Effector CD8-positive, alpha-beta T cell (primary cell): ENCODE data around the gene NOL4L.

ENCODE experiments used
- DNase-seq: peaks from one replicate; lab custom pipeline; 2025; lab: John Stamatoyannopoulos, UW

NOL4L gene

GRCh38 chr20:32456869-32457478 is 128.2 kb downstream of the NOL4L start:
- no peak for DNase-seq

GRCh38 chr20:32455901-32456701 is 129.0 kb downstream of the NOL4L start:
- DNase-seq = no peak

GRCh38 chr20:32455171-32455900 is 129.8 kb downstream of the NOL4L start:
- DNase-seq = no peak

GRCh38 chr20:32454164-32455145 is 130.7 kb downstream of the NOL4L start:
- DNase-seq = no peak

- DNase-seq = no peak
These were observed 131.5 kb downstream of the NOL4L start for GRCh38 chr20:32453467-32454163.

GRCh38 chr20:32452776-32453466 is 132.2 kb downstream of the NOL4L start:
- DNase-seq = no peak

- DNase-seq = no peak
These were observed 133.3 kb downstream of the NOL4L start for GRCh38 chr20:32451682-32452461.

GRCh38 chr20:32451340-32451681 is 133.8 kb downstream of the NOL4L start:
- no peak for DNase-seq

GRCh38 chr20:32450484-32451061 is 134.6 kb downstream of the NOL4L start:
- DNase-seq = no peak

- DNase-seq = no peak
These were observed 135.2 kb downstream of the NOL4L start for GRCh38 chr20:32449890-32450401.

GRCh38 chr20:32449057-32449889 is 135.9 kb downstream of the NOL4L start:
- DNase-seq = no peak

GRCh38 chr20:32448306-32449056 is 136.7 kb downstream of the NOL4L start:
- no peak for DNase-seq

GRCh38 chr20:32447136-32448027 is 137.8 kb downstream of the NOL4L start:
- DNase-seq = no peak

- DNase-seq = no peak
These were observed 138.6 kb downstream of the NOL4L start for GRCh38 chr20:32446301-32447100.

- no peak for DNase-seq
These were observed 139.4 kb downstream of the NOL4L start for GRCh38 chr20:32445539-32446273.
